Tongue (tissue), 2 donors: Measurements from ENCODE around the gene DIAPH1. TPM values are rescaled to one million over a fixed set of nuclear protein-coding genes. Genes with fewer than 3 reads are reported as not detected.

Source experiments
- DNase-seq: peaks from one replicate; pipeline ENCODE4 v3.0.0-alpha.2; 2015
- total RNA-seq: library from RNA; depleted of rRNA; stranded (reverse); fragments of >200 nt; gene quantifications from one replicate; pipeline ENCODE4 v1.2.3, GENCODE V29; 2014

DIAPH1 gene
- total RNA-seq, result 33.2 TPM

DNA sequence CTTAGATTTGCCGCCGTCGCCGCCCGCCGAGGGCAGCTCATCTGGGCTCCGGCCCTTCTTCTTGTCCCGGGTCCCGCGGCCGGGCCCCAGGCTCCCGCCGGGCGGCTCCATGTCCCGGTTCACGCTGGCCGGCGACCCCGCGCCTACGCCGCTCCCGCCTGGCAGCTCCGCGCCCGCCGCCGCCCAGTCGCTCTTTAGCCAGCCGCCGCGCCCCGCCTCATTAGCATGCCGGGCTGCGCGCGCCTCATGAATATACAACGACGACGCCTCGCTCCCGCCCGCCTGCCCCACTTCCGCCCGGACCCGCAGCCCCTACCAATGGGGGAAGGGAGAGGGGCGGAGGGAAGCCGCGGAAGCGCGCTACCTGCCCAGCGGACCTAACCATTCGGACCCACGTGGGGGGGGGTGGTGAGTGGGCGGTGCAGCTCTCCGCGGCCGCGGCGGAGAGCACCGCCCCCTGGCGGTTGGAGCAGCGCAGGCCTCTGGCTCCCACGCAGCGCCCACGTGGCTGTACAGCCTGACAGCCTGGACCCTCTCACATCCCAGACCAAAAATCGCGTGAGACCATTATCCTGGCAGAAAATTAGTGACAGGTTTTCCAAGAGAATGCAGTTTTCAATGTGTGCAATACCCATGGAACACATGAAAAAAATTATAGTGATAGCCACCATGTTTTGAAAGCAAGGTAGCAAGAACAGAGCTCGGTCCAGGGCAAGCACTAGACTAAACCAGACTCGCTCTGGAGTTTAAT lies at the start of gene DIAPH1:
Gene DIAPH1 (minus strand): TSS at position 197 of the 751 bp plus-strand sequence. CDS start 86 bp downstream, at position 111.
- peak; percentile 98 for DNase-seq

DNA sequence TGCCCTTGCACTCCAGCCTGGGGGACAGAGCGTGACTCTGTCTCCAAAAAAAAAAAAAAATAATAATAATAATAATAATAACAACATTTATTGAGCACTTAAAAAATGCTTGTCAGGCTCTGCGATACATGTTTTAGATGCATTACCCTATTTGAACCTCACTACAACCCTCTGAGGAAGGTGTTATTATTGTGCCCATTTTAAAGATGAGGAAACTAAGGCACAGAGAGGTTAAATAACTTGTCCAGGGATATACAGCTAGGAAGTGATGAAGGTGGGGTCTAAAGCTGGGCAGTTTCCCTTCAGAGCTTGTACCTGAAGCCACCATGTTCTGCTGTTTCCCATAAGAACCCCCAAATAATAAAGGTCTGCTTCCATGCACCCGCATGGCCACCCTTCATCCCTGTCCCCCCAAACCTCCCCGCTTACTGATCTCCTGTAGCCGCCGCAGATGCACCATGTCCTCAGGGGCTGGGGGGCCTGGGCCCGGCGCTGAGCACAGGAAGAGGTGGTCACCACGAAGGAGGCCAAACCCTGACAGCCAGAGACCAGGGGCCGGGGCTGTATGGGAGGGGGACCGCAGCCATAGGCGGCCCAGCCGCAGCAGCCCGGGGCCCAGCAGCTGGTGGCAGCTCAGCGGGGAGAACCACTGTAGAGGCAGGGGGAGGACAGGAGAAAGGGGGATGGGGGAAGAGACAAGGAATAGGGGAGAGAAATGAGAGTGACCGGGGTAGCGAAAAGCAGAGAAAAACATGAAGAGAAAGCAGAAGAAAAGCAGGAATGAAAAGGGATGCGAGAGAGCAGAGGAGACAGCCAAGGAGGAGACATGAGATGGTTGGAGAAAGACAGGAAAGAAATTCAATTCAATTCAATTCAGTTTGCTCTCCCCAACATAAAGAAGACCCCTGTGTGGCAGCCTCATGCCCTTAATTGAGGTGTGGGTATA lies 47.5 kb upstream of the DIAPH1 start:
- DNase-seq, result no peak

DNA sequence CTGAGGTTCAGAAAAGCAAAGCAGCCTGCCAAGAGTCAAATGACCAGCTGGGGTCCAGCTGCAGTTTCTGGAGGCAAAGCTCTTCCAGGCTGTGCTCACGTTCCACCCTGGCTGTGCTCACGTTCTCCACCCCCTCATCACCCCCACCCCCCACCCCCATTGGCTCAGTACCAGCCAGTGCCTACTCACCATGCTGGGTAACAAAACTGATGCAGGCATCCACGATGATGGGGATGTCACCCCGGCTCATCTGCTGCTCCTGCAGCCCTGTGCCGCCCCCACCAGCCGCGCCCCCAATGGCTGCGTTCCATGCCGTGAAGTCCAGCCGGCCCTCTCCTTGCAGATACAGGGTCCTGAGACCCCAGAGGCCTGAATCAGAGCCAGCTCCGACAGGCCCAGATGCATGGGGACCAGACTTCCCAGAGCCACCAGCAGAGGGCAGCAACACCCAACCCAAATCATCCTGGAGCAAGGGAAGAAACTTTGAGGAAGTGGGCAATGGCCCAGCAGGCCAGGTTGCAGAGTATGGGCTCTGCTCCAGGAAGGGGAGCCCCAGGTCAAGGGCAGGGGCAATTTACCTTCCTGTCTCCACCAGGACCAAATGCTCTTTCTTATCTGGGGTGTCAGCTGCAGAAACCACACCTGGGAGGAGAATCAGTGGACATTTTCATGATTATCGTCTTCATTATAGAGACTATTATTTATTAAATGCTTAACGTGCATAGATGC lies 46.1 kb upstream of the DIAPH1 start:
- DNase-seq, result peak; percentile 83

DNA sequence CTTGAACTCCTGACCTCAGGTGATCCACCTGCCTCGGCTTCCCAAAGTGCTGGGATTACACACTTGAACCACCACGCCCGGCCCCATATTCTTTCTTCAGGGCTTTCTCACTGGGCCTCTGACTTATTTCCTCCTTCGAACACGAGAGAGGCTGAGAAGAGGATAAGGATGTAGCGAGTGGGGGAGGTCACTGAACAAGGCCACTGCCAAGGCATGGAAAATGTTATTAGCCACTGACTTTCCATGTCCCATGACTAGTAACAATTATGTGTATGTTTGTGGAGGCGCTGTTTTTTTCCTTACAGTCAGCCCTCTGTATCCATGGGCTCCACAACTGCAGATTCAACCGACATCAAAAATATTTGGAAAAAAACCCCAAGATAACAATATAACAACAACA lies 44.7 kb upstream of the DIAPH1 start:
- no peak for DNase-seq

DNA sequence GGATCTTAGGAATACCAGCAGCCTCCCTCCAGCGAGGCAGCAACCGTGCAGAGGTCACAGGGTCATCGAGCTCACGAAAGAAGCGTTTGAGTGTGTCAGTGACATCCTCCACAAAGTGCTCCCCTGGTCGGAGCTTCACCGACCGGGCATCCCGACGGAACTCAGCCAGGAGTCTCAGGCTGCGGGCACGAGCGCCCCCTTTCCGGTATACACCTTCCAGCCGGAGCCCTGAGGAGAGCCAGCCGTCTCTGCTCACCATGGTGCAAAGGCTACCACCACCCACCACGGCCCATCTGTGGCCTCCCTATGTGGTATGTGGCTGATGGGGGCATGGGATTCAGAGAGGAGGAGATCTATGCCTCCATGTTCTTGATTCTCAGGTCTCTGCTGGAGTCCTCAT lies 43.2 kb upstream of the DIAPH1 start:
- no peak for DNase-seq

DNA sequence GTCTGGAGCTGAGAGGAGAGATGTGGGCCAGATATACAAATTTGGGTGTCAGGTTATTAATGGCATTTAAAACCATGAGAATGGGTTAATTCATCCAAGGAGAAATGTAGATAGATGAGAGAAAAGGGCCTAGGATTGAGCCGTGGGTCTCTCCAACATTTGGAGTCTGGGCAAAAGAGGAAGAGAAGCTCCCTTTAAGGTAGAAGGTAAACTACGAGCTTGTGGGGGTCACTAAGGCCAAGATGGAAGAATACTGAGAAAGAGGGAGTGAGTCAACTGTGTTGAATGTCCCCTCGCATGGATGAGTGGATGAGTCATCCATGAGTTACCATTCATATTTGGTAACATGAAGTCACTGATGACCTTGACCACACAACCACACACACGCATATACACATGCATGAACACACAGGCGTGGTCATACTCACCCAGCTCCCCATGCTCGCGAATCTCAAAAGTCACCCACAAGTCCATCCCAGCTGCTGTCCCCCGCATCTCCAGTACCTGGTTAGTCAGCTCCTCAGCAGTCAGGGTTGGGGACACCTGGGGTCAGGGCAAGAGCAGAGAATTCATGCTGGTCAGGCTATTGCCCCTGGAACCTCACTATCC lies 39.2 kb upstream of the DIAPH1 start:
- no peak for DNase-seq

DNA sequence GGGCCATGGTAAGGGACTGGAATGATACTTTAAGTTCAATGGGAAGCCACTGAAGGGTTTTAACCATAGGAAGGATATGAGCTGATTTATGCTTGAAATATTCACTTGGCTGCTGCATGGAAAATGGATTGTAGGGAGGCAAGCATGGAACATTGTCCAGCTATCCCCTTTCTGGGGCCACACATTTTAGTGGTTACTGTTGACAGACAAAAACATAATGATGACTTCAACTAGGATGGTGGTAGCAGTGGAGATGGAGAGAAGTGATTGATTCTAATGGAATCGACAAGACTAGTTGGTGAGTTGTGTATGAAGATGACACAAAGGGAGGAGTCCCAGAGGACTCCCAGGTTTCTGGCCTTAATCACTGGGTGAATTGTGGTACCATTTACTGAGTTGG lies 38.6 kb upstream of the DIAPH1 start:
- DNase-seq, result no peak

DNA sequence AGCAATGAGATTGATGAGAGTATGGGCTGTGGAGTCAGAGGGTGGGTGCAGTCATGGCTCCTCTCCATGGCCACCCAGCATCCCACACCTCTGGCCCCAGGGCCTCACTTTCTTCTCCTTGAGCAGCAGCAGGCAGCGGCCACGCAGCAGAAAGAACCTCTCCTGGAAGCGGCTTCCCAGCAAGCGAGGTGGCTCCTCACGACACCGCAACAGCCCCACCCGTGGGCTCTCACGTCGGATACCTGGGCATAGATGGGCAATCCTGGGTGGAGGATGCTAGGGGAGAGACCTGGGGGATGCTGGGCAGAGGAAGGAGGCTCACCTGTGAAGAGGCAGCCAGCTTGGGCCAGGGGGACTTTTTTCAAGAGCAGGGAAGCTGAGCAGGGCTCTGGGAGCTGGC lies 37.6 kb upstream of the DIAPH1 start:
- no peak for DNase-seq

DNA sequence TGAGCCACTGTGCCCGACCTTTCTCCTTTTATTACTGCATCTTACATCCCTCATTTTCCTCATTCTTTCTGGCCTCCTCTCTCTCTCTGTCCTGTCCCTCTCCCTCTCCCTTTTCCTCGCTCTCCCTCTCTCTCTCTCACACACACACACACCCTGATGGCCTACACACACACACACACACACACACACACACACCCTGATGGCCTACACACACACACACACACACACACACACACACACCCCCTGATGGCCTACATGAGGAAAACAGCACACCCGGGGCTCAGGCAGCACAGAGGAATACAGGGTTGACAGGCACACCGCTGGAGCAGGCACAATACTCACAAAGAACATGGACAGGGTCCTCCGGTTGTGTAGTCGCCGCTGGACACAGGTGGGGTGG lies 36.2 kb upstream of the DIAPH1 start:
- DNase-seq, result no peak

DNA sequence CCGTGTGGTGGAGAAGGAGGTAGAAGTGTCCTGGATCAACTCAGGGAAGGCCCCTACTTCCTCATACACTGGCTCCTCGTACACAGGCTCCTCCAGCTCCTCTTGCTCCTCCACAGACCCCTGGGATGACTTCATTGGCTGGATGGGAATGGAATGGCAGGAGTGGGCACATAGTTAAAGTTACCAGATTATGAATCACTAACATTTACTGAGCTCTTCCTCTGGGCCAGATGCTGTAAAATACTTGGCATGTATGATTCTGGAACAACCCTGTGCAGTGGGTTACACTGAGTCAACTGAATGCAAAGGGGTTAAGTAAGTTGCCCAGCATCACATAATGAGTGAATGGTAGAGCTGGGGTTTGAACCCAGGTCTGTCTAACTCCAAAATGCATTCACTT lies 35.5 kb upstream of the DIAPH1 start:
- DNase-seq, result no peak

DNA sequence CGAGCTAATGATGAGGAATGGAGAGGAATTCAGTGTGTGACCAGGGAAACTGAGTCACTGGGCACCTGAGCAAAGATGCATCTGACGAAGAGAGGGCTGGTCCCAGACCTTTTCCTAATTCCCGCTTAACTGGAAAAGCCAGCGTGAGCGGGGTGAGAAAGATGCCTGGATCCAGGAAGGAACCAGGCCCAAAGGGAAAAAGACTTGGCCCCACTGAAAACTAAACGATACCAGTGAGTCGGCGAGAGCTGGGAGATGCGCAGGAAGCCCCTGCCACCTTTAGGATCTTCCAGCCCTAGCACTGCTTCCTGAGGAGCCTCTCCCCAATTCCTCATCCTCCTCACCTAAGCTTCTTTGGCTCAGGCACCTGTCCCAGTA lies 32.9 kb upstream of the DIAPH1 start:
- no peak for DNase-seq

DNA sequence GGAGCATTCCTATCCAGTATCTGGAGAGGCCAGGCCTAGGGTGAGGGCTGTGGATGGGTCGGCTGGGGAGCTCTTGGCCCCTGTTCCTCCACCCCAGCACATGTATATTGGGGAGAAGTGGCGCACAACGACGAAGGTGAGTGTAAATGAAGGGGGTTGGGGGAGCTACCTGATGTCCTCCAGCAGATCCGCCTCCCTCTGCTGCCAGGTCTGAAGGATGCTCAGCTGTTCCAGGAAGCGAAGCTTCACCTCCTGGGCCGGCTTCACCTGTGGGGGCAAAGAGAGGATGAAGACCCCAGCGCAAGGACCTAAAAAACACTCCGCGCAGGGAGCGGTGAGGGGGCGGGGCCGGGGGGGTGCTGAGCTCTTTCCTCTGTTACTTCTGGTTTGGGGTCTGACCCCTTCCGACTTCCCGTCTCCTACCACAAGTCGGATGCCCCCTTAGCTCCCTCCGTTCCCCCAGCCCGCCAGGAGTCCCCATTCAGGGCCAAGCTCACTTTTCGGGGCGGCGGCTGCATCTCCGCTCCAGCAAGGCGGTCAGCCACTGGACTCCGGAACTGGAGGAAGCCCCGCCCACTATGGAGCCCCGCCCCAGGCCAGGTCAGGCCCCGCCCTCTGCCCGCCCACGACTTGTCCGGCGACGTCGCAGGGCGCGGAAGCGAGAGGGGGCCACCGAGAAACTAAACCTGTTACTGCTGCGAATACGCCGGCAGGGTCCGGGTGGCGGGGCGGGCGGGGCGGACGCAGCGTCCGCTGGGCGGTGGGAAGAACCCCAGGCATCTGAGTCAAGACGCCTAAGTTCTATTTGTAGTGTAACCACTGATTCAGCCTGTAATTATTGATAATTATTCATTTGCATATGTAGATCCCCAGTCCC lies 32.3 kb upstream of the DIAPH1 start, which contains the start of gene FCHSD1:
Gene FCHSD1 (minus strand): TSS at position 568 of the 877 bp plus-strand sequence. CDS start 50 bp downstream, at position 518.
- DNase-seq, result peak; percentile 81

DNA sequence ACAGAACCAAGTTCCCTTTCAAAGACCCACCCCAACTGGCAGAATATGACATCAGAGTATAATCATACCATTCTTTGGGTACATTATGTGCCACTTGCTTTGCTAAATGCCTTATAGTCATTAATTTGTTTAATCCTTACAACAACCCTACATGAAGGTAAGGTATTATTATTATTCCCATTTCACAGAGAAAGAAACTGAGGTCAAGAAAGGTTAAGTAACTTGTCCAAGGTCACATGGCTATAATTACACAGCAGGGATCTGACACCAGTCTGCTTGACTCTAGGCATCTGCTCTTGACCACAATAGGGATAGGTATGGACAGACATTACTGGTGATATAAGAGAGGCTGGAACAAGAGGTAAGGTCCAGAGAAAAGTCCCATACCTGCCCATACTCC lies 31.2 kb upstream of the DIAPH1 start:
- no peak for DNase-seq

DNA sequence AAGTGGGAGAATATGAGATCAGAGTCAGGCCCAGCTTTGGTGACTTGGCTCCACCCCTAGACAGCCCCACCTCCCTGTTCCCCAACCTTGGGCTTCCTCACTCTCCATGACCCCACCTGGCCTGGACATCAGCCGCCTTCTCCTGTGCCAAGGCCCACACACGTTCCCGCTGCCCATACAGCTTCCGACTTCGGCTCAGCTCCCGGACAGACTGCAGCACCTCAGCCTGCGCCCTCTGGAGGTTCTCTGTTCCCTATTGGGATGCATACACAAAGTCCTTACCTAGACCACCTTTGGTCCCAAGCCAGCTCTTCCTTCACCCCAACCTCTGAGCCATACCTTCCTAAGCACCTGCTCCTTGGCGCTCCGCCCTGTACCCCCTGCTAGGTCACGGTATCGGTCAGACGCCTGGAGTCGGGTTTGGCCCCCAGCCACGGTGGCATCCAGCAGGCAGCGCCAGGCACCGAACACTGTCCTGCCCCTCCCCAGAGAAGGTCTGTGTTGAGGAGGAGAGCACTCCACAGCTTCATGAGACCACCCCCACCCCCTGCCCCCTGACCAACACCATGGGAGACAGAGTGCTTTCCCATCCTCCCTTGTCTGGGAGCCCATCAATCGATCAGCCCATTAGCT lies 30.4 kb upstream of the DIAPH1 start:
- no peak for DNase-seq

DNA sequence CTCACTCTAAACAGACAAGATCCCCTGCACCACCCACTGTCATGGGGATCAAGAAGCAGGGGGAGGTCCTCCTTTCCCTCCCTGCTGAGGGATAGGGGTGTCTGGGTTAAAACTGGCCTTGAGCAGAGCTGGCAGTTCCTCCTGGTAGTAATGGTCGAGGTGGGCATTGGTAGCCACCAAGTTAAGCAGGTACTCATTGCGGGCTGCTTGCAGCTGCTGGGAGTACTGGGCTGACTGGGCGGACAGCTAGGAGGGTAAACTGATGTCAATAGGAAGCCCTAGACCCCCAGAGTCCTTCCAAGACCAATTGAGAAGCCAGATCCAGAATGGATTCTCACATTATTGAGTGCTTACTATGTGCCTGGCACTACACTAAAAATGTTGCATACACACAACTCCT lies 29.1 kb upstream of the DIAPH1 start:
- DNase-seq, result no peak

DNA sequence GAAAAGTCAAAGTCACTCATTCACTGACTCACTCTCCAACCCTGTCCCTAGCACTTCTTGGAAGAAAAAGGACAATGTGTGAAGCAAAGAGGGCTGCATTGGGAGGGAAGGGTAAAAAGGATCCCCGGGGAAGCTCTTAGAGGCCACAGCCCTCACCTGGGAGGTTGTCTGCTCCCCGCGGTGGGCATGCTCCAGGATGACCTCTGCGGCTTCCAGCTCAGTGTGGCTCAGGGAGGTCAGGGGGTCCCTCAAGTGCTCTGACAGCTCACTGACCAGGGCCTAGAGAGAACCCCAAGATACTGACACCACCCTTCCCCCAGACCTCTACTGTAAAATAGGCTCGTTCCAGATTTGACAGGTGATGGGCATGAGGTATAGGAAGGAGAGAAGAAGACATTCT lies 28.4 kb upstream of the DIAPH1 start:
- no peak for DNase-seq

DNA sequence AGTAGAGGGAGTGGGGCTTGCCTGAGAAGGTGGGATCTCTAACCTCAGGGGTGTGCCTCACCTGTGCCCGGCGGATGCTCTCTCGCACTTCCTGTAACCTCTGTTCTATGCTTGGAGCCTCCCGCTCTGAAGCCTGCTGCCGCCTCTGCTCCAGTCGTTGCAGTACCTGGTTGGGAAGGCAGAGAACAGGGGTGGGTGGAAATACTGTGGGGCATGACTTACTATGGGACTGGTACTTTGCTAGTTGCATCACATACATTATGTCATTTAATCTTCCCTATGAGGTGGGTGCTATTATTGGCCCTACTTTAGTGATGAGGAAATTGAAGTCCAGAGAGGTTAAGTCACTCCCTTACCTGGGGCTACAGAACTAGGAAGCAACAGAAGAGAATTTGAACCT lies 27.2 kb upstream of the DIAPH1 start:
- DNase-seq, result no peak

DNA sequence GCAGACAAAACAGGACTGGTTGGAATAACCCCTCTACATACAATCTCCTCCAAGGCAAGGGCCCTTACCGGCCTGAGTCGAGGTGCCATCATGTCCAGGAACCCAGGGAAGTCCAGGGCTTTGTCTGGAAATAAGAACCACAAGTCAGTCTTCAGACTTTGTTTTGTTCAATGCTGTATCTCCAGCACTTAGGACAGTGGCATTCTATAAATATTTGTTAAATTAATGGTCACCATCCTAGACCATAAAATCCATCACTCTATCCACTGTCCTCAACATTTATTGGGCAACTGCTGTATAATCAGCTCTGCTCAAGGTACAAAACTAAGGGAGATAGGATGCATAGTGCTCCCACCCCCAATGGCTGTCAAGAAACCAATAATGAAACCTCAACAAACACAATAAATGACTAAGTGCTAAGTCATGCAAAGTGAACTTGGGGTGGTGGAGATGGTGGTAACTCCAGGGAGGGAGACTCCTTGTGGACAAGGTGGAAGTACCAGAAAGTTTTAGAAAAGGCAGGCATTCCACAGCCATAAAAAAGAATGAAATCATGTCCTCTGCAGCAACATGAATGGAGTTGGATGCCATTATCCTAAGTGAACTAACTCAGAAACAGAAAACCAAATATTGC lies 23.0 kb upstream of the DIAPH1 start:
- DNase-seq, result no peak

DNA sequence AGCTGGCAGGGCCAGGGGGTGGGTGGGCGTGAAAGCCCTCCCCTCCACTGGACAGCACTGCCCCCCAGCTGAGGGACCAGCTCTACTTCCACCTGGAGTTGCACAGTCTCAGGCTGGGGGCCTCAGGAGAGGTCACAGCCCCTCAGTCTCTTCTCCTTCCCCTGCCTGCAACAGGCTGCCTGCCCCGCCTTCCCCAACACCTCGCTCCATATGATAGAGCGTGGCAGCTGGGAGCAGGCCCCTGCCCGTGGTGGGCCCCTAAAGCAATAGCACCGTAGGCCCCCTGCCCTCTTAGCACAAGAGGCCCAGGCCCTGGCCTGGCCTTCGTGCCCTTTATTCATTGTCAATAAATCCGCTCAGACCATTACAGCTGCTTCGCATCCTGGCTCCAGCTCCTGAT lies 21.9 kb upstream of the DIAPH1 start:
- DNase-seq, result no peak

DNA sequence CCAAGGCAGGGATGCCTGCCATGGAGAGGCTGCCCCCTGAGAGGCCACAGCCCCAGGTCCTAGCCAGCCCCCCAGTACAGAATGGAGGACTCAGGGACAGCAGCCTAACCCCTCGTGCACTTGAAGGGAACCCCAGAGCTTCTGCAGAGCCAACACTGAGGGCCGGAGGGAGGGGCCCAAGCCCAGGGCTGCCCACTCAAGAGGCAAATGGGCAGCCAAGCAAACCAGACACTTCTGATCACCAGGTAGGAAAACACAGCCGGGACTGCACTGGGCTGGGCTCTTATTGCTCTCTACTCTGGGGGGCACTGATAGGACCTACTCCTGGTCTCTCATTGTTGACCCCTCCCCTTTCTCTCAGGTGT lies 21.2 kb upstream of the DIAPH1 start:
- DNase-seq, result no peak
